Hepatic stellate cell (primary cell): ENCODE data around the gene C2orf49.
A peak's percentile ranks its signal among the peaks of the same experiment; 100 is the strongest.
"Not testable (repeated sequence)": the region's sequence is repeated elsewhere in the genome, so short reads cannot be mapped to it uniquely, and the experiment has no call there.

Experiments
- DNase-seq: peaks from one replicate; pipeline ENCODE4 v3.0.0; 2011; ENCODE audit warnings: low spot score

C2orf49 gene

GRCh38 chr2:105321875-105322646 lies 15.3 kb upstream of the C2orf49 start:
- no peak for DNase-seq

DNA sequence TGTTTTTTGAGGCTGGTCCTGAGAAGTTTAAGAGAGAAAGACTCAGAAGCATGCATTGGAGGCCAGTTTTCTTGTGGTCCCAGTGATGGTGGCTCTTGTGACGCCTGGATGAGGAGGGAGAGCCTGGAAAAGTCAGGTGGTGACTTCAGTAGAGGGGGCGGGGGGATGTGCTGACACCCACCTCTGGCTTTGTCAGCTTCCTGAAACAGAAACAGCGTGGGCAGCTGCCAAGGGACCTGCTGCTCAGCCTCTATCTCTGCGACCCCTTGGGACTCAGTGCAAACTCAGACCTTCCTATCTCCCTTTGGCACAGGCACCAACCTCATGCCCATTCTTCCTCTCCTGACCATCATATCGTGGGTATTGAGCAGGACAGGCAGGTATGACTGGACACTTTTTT lies 14.2 kb upstream of the C2orf49 start:
- no peak for DNase-seq

DNA sequence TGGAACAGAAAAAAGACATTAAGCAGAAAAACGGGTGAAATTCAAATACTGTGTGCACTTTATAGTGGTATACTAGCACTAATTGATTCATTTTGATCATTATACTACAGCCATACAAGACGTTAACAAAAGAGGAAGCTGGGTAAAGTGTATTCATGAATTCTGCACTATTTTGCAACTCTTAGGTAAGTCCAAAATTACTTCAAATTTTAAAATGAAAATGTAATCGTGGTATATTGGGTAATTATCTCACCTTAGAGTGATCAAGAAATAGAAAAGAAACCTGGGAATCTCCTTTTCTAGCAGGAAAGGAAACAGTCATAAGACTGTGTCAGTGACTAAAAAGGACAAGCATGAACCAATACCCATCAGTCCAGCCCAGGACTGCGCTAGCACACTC lies 13.2 kb upstream of the C2orf49 start:
- no peak for DNase-seq

DNA sequence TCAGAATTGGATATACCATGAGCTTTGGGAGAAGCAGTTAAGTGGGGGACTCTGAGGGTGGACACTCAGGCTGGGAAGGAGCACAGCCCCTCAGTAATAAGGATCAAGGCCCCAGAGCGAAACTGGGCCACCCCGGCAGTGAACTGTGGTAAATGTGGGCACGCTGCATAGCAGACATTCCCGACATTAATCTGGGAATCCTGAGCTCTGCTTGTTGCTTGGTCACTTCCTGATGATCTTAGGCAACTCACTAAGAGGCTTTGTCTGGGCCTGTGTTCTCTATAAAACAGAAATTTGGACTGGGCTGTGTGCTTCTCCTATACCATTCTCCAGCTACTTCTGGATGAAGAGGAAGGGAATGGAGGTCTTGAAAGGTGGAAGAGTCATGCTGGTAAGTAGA lies 12.6 kb upstream of the C2orf49 start:
- peak; percentile 58 for DNase-seq

DNA sequence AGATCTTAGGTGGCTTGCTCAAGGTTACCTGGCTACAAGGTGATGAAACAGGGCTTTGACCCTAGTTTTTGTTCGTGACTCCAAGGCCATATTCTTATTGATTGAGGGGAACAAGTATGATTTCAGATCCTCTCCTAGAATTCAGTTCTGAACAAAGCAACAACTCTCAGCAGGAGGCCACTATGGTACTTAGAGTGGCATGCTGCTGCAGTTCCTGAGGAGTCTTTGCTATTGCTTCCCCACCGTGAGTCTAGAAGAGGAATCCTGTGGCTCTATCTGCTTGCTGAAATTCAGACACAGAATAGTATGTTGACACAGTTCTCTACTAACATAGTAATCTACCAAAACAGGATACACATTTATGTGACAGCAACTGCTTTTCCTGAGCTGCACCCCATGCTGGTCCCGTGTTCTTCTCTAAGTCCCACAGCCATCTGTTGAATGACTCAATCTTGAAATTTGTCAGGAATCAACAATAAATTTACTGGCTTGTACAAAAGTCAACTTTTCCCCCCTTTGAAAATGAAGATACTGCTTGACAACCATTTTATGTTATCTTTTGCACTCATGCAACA lies 11.9 kb upstream of the C2orf49 start:
- DNase-seq: peak; percentile 59

- not testable (repeated sequence) for DNase-seq
Measured at GRCh38 chr2:105327271-105327670, 10.1 kb upstream of the C2orf49 start.

GRCh38 chr2:105327690-105328089 lies 9.7 kb upstream of the C2orf49 start:
- DNase-seq: no peak

DNA sequence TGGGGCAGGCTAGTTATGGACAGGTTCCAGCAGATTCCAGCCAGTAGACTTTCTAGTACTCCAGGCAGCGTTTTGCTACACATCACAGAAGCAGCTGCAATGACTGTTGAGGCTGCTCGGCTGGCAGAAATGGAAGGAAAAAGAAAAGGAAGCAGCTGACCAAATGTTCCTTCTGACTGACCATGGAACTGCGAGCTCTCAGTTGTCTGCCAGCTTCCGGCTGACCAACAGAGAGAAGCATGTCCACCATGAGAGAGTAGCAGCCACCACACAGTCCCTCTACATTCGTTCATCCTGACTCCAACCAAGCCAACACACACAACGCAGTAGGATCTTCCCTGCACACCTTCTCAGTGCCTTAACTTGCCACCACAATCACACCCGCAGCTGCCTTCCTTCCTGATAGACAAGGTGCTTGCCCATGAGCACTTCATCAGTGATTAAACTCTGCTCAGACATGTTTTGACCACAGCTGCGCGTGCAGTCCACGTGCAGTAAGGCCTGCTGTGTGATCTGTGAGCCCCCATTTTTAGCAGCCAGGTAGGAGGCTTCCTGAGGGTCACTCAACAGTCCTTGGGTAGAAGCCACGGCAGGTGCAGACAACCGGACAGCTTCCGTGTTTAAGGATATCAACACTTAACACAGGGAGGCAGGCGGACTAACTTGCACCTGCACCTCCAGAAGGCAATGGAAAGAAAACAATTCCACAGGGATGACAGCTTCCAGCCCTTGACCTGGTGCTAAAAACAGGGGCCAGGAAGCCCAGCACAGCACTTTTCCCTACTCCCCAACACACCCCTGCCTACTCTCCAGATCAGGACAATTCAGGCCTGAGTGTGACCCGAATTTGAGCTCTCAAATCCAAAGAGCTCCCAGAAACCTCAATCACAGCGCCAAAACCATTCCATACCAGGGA lies 8.8 kb upstream of the C2orf49 start:
- peak; percentile 34 for DNase-seq

DNA sequence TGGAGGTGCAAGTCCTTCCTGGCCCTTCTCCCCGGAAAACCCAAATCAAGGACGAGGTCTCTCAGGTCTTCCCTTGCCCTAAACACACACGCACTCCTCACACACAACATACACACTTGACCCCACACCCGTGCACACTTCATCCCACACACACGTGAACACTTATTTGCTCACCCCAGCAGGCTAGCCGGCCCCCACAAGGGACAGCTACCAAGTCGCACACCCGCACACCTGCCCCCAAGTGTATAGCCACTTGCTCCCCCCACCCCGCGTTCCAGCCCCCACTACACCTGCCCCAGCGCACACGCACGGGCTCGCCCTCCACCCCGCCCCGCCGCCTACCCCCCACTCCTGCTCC lies 8.2 kb upstream of the C2orf49 start:
- DNase-seq: no peak

- DNase-seq: peak; percentile 59
Measured at GRCh38 chr2:105329561-105330495, 7.5 kb upstream of the C2orf49 start, which contains the start of gene TGFBRAP1. Gene TGFBRAP1 (minus strand): TSS chr2:105329735. CDS start chr2:105308301, 21,434 bp downstream.

- no peak for DNase-seq
Measured at GRCh38 chr2:105330681-105331375, 6.5 kb upstream of the C2orf49 start.

GRCh38 chr2:105334211-105334610 lies 3.1 kb upstream of the C2orf49 start:
- DNase-seq: no peak

DNA sequence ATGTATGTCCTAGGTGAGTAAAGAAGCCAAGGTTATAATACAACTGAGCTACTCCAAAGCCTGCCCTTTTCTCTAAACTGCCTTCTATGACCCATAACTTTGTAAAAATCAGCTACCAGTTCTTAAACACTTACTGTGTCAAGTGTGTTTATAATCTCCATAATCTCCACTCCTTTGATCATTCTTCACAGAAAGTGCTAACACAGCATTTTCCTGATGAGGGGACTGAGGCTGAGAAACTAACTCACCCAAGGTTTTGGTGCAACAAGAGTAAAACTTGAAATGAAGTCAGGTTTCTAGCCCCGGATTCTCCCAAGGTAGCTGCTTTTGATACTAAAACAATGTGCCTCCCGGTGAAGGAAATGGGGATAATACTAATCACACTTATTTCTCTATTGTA lies 1.9 kb upstream of the C2orf49 start:
- no peak for DNase-seq

DNA sequence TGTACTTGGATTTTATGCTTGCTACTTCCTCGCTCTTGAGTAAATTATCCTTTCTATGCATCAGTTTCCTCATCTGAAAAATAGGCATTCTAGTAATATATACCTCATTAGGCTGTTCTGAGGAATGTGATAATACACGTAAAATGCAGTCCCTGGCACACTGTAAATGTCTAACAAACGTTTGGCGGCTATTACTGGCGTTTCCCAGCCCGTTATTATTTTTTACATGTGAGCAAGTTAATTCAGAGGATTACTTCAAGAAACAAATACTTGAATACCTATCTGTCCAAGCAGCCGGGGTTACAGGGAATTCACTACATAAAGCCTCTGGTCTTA lies 586 bp upstream of the C2orf49 start:
- no peak for DNase-seq

DNA sequence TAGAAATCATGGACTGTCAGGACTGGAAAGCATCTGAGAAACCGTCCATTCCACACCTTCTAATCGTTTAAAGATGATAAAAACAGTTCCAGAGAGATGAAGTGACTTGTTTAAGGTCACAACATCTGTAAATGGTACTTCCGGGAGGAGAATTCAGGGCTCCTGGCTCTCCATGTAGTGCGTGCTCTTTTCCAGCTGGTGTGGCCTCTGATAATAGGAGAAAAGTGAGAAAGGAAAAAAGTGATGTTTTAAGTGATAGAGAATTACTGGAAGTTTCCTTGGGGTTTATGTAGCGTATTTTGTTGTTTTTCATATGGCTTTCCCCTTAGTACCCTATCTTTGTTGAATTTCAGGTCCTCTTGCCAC lies 663 bp downstream of the C2orf49 start:
- no peak for DNase-seq

DNA sequence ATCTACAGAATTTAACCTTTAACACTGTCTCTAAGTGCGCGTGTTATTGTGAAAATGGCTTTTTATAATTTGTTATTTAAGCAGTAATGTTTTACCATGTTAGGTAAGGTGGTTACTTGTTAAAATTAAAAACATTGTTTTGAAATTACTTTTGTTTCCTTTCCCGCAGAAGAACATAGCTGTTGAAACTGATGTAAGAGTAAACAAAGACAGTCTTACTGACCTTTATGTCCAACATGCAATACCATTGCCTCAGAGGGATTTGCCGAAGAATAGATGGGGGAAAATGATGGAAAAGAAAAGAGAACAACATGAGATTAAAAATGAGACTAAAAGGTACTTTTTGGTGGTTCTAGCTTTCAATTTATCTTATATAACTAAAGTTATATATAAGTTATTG lies 2.1 kb downstream of the C2orf49 start:
- DNase-seq: no peak

DNA sequence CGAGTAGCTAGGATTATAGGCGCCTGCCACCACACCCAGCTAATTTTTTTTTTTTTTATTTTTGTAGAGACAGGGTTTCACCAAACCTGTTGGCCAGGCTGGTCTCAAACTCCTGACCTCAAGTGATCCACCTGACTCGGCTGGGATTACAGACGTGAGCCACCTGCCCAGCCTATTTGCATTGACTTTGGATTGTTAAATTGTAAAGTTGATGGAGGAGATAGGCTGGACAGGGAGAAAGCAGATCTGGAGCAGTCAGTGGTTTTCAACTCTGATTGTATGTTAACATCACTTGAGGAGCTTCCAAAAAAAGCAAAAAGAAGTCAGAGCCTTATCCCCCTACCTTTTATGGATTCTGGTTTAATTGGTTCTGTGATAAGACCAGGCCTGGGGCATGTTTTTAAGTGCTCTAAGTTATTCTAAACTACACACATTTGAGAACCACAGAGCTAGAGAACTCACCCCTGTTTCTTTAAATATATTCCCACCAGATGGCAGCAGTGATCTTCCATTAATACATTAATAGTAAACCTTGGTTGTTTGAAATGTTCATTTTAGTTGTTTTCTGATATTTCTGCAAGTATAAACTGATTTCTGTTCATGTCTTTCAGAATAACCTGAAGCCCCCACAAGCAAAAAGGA lies 7.5 kb downstream of the C2orf49 start:
- DNase-seq: no peak

- no peak for DNase-seq
Measured at GRCh38 chr2:105357122-105357521, 19.8 kb downstream of the C2orf49 start.

- DNase-seq: no peak
Measured at GRCh38 chr2:105358593-105358992, 21.3 kb downstream of the C2orf49 start.

DNA sequence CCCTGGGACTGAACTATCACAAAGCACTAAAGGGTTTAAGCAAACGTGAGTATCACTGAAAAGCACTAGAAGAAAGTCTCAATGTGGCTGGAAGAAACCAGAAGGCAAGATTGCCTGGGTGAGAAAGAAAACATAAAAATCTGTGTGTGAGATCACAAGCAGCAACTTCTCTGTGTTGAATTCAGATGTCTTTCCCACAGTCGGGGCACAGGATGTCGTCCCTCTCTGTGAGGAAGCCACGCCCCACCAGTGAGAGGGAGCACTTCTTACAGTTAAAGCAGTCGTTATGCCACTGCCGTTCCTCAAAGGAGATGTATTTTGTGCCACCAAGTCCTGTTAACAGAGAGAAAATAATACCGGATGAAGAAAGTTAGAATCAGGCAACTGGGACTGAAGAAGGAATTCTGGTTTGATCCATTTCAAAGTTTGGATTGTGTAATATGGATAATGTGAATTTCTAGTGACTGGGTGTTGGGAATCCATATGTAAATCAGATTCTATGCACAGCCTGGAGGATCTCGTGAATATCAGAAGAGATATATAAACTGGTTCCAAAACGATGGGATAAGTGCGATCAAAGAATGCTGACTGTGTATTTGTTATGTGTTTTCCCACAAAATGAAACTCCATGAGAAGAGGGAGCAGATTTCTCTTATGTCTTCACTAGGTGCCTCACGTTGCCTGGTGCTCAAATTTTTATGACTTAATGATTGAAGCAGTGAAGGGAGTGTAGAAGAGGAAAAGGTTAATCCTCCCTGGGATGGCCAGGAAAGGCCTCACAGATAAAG lies 24.0 kb downstream of the C2orf49 start:
- no peak for DNase-seq
